ENCODE measurements around the gene TRAPPC13.
"Not testable (repeated sequence)": the region's sequence is repeated elsewhere in the genome, so short reads cannot be mapped to it uniquely, and the experiment has no call there.

TRAPPC13 gene

GRCh38 chr5:65676056-65676455 is 51.2 kb downstream of the TRAPPC13 start:
- DNase-seq (ENCODE audit: low spot score) = not testable (repeated sequence)

- no peak for DNase-seq (ENCODE audit: low spot score)
Measured at GRCh38 chr5:65682148-65682547, 57.3 kb downstream of the TRAPPC13 start.

- DNase-seq (ENCODE audit: low spot score) = no peak
Measured at GRCh38 chr5:65693121-65693520, 68.3 kb downstream of the TRAPPC13 start.

- DNase-seq (ENCODE audit: low spot score) = no peak
Measured at GRCh38 chr5:65695162-65695755, 70.4 kb downstream of the TRAPPC13 start.

- DNase-seq (ENCODE audit: low spot score) = no peak
Measured at GRCh38 chr5:65695896-65696295, 71.1 kb downstream of the TRAPPC13 start.

- DNase-seq (ENCODE audit: low spot score) = no peak
Measured at GRCh38 chr5:65696892-65697291, 72.1 kb downstream of the TRAPPC13 start.

- no peak for DNase-seq (ENCODE audit: low spot score)
Measured at GRCh38 chr5:65699338-65699737, 74.5 kb downstream of the TRAPPC13 start.

GRCh38 chr5:65702036-65702435 is 77.2 kb downstream of the TRAPPC13 start:
- DNase-seq (ENCODE audit: low spot score) = no peak

GRCh38 chr5:65704621-65705239 is 79.9 kb downstream of the TRAPPC13 start:
- DNase-seq (ENCODE audit: low spot score) = no peak

GRCh38 chr5:65707663-65708062 is 82.8 kb downstream of the TRAPPC13 start:
- DNase-seq (ENCODE audit: low spot score) = no peak

GRCh38 chr5:65708145-65708544 is 83.3 kb downstream of the TRAPPC13 start:
- no peak for DNase-seq (ENCODE audit: low spot score)

Measured in HuH-7.5 (cell line).